Thymus (tissue), 11 donors: ENCODE measurements around the gene CENPW. TPM values are rescaled to one million over a fixed set of nuclear protein-coding genes. Genes with fewer than 3 reads are reported as not detected.

ENCODE experiments used
- DNase-seq, 9 donors: peaks; one replicate each; pipeline ENCODE4 v3.0.0-alpha.2; 2013; ENCODE audit warnings: low spot score in 9 of 9, low read depth in 6 of 9, missing footprints in 1 of 9
- H3K27ac ChIP-seq, 2 donors: one replicate each; pipeline ENCODE4 v1.5.1; 2013; ENCODE audit warnings: control low read depth in 1 of 2, low read depth in 1 of 2, low read length in 1 of 2, mild to moderate bottlenecking in 1 of 2, moderate library complexity in 1 of 2
- H3K27me3 ChIP-seq, 2 donors: one replicate each; pipeline ENCODE4 v1.5.1; 2013; ENCODE audit warnings: low read length in 1 of 2; ENCODE audit not compliant: control insufficient read depth in 2 of 2, insufficient read depth in 1 of 2
- H3K36me3 ChIP-seq, 2 donors: one replicate each; pipeline ENCODE4 v1.5.1; 2013; ENCODE audit warnings: low read length in 1 of 2, mild to moderate bottlenecking in 1 of 2, moderate library complexity in 1 of 2; ENCODE audit not compliant: control insufficient read depth in 2 of 2, insufficient read depth in 2 of 2
- H3K4me1 ChIP-seq, 2 donors: one replicate each; pipeline ENCODE4 v1.5.1; 2013; ENCODE audit warnings: low read length in 2 of 2; ENCODE audit not compliant: control insufficient read depth in 2 of 2, insufficient read depth in 2 of 2
- H3K4me3 ChIP-seq, 2 donors: one replicate each; pipeline ENCODE4 v1.5.1; 2013; ENCODE audit warnings: low read length in 2 of 2, control low read depth in 1 of 2, mild to moderate bottlenecking in 1 of 2
- H3K9me3 ChIP-seq, 2 donors: one replicate each; pipeline ENCODE4 v1.5.1; 2013; ENCODE audit warnings: low read length in 1 of 2, mild to moderate bottlenecking in 1 of 2; ENCODE audit not compliant: control insufficient read depth in 2 of 2, insufficient read depth in 1 of 2
- WGBS: extraction: QIAGEN DNeasy Blood & Tissue Kit; methylation state at CpG from one replicate; pipeline ENCODE4 v1.1.7; 2013; 5-methylcytosine and 5-hydroxymethylcytosine counted together
- polyA plus RNA-seq: library from polyadenylated mRNA; stranded (reverse); fragments of 200-250 nt; gene quantifications from one replicate; pipeline ENCODE4 v1.2.3, GENCODE V29; 2013
- total RNA-seq: library from RNA; stranded (reverse); fragments of 120-200 nt; gene quantifications from one replicate; pipeline ENCODE4 v1.2.4, GENCODE V29; 2013
- donor health status: healthy.

CENPW gene
- total and polyA plus RNA-seq, 2 donors = 11.5 to 37.6 TPM

GRCh38 chr6:126313941-126314340, 26.0 kb upstream of the CENPW start:
- Histone ChIP-seq H3K9me3 (no peaks in the 10 kb centered on the region), H3K4me3 (no peak overlapping the region), H3K4me1 (no peaks in the 10 kb centered on the region), H3K36me3 (no peaks in the 10 kb centered on the region), H3K27ac (no peak overlapping the region), H3K27me3 (no peaks in the 10 kb centered on the region)
- no peak for DNase-seq
- 89% methylated on average over 1 of the region's 1 CpG for WGBS

- no peaks in the 10 kb centered on the region for H3K9me3 ChIP-seq
- no peak overlapping the region for H3K27ac ChIP-seq
- no peak overlapping the region for H3K4me3 ChIP-seq
- no peak for DNase-seq
- WGBS = 93% methylated on average over 1 of the region's 1 CpG
- no peaks in the 10 kb centered on the region for H3K27me3 ChIP-seq
- H3K4me1 ChIP-seq = no peaks in the 10 kb centered on the region
- H3K36me3 ChIP-seq = no peaks in the 10 kb centered on the region
These were observed 21.1 kb upstream of the CENPW start for GRCh38 chr6:126318797-126319196.

- DNase-seq = no peak
- no peaks in the 10 kb centered on the region for H3K36me3 ChIP-seq
- 98% methylated on average over 2 of the region's 2 CpGs for WGBS
- H3K27me3 ChIP-seq = no peaks in the 10 kb centered on the region
- no peak overlapping the region for H3K27ac ChIP-seq
- H3K4me3 ChIP-seq = no peak overlapping the region
- no peaks in the 10 kb centered on the region for H3K9me3 ChIP-seq
- no peaks in the 10 kb centered on the region for H3K4me1 ChIP-seq
These were observed 6.2 kb upstream of the CENPW start for GRCh38 chr6:126333729-126334128.

- no peaks in the 10 kb centered on the region for H3K27me3 ChIP-seq
- DNase-seq = no peak
- H3K4me3 ChIP-seq = no peak overlapping the region
- no peaks in the 10 kb centered on the region for H3K4me1 ChIP-seq
- H3K36me3 ChIP-seq = no peaks in the 10 kb centered on the region
- H3K9me3 ChIP-seq = no peaks in the 10 kb centered on the region
- H3K27ac ChIP-seq = no peak overlapping the region
- 82% methylated on average over 3 of the region's 3 CpGs for WGBS
These were observed 4.7 kb upstream of the CENPW start for GRCh38 chr6:126335210-126335609.

- peaks cover 5 to 12% of the 10 kb centered on the region in 2 donors for H3K4me1 ChIP-seq
- no peaks in the 10 kb centered on the region for H3K36me3 ChIP-seq
- DNase-seq = no peak
- no peaks in the 10 kb centered on the region for H3K9me3 ChIP-seq
- H3K4me3 ChIP-seq = no peak overlapping the region
- 90% methylated on average over 3 of the region's 3 CpGs for WGBS
- H3K27ac ChIP-seq = no peak overlapping the region
- no peaks in the 10 kb centered on the region for H3K27me3 ChIP-seq
These were observed 2.6 kb upstream of the CENPW start for GRCh38 chr6:126337323-126337722.

- H3K4me1 ChIP-seq = peaks cover 5 to 12% of the 10 kb centered on the region in 2 donors
- DNase-seq = no peak
- no peaks in the 10 kb centered on the region for H3K36me3 ChIP-seq
- no peak overlapping the region for H3K27ac ChIP-seq
- WGBS = 84% methylated on average over 3 of the region's 3 CpGs
- peak overlapping the region; percentile 69 to 79 for H3K4me3 ChIP-seq
- H3K9me3 ChIP-seq = no peaks in the 10 kb centered on the region
- H3K27me3 ChIP-seq = no peaks in the 10 kb centered on the region
These were observed 1.2 kb downstream of the CENPW start for GRCh38 chr6:126341126-126341525.

- Histone ChIP-seq H3K36me3 (peaks cover 0 to 3% of the 10 kb centered on the region in 2 donors), H3K9me3 (no peaks in the 10 kb centered on the region), H3K27ac (no peak overlapping the region), H3K4me3 (no peak overlapping the region), H3K27me3 (no peaks in the 10 kb centered on the region), H3K4me1 (peaks cover 5 to 12% of the 10 kb centered on the region in 2 donors)
- DNase-seq = no peak
These were observed 4.3 kb downstream of the CENPW start for GRCh38 chr6:126344181-126344580.

GRCh38 chr6:126351960-126352359, 12.0 kb downstream of the CENPW start:
- no peak overlapping the region for H3K4me3 ChIP-seq
- WGBS = 97% methylated on average over 1 of the region's 1 CpG
- H3K27me3 ChIP-seq = no peaks in the 10 kb centered on the region
- peaks cover 0 to 8% of the 10 kb centered on the region in 2 donors for H3K36me3 ChIP-seq
- DNase-seq = no peak
- H3K4me1 ChIP-seq = no peaks in the 10 kb centered on the region
- no peak overlapping the region for H3K27ac ChIP-seq
- H3K9me3 ChIP-seq = no peaks in the 10 kb centered on the region

GRCh38 chr6:126352514-126352913, 12.6 kb downstream of the CENPW start:
- peaks cover 0 to 8% of the 10 kb centered on the region in 2 donors for H3K36me3 ChIP-seq
- DNase-seq = no peak
- no peaks in the 10 kb centered on the region for H3K9me3 ChIP-seq
- no peaks in the 10 kb centered on the region for H3K4me1 ChIP-seq
- H3K27ac ChIP-seq = no peak overlapping the region
- H3K27me3 ChIP-seq = no peaks in the 10 kb centered on the region
- no peak overlapping the region for H3K4me3 ChIP-seq

GRCh38 chr6:126356526-126356925, 16.6 kb downstream of the CENPW start:
- Histone ChIP-seq H3K27ac (no peak overlapping the region), H3K4me3 (no peak overlapping the region), H3K9me3 (no peaks in the 10 kb centered on the region), H3K27me3 (no peaks in the 10 kb centered on the region), H3K36me3 (no peaks in the 10 kb centered on the region), H3K4me1 (no peaks in the 10 kb centered on the region)
- no peak for DNase-seq
